ENCODE results near the gene TRPC4AP.
"Not testable (repeated sequence)": the region's sequence is repeated elsewhere in the genome, so short reads cannot be mapped to it uniquely, and the experiment has no call there.

TRPC4AP gene

GRCh38 chr20:35093267-35093884 is 769 bp upstream of the TRPC4AP start:
- DNase-seq: no peak

GRCh38 chr20:35091816-35092523 is 637 bp downstream of the TRPC4AP start:
- DNase-seq: no peak

DNA sequence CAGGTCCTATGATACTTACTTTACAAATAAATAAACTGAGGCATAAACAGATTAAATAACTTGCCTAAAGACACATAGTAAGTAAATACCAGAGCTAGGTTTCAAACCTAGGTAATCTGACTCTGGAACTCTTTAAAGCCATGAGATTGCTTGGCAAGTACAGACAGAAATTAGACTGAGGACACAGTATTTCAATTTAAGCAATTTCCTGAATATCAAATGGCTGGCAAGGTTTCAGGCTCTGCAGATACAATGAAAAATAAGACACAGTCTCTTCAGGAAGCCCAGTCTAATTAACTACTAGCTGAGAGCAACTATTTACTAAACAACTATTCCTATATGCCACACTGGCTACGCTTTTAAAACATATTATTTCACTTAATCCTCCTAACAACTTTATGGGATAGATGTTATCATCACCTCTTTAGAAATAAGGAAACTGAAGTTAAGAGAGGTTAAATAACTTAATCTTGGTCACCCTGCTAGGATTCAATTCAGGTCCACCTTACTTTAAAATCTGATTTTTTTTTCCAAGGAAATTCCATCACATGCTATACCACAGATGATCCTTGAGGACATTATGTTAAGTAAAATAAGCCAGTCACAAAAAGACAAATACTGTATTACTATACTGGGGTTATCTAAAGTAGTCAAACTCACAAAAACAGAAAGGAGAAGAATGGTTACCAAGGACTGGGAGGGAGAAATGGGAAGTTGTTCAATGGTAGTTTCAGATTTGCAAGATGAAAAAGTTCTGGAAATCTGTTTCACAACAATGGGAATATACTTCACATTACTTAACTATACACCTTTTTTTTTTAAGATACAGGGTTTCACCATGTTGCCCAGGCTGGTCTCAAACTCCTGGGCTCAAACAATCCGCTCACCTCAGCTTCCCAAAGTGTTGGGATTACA is 4.1 kb downstream of the TRPC4AP start:
- DNase-seq: no peak

- no peak for DNase-seq
These were observed 4.8 kb downstream of the TRPC4AP start for GRCh38 chr20:35087791-35088190.

DNA sequence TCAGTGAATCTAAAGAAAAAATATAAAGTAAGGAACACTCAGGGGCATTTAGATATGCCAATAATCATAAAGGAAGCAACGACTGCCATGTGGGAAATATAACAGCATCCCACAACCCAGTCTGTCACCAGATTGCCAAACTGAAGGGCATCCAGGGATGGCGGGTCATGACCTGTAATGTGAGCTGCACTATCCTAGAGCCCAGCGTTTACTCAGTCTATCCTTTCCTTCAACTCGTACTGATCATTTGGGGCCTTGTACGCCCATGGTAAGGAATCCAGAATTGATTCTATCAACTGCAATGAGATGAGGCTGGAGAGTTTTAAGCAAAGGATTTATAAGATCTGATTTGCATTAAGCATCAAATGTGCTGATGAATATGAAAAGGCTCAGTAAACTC is 5.3 kb downstream of the TRPC4AP start:
- no peak for DNase-seq

- no peak for DNase-seq
These were observed 7.0 kb downstream of the TRPC4AP start for GRCh38 chr20:35085477-35086225.

- no peak for DNase-seq
These were observed 7.6 kb downstream of the TRPC4AP start for GRCh38 chr20:35084998-35085397.

DNA sequence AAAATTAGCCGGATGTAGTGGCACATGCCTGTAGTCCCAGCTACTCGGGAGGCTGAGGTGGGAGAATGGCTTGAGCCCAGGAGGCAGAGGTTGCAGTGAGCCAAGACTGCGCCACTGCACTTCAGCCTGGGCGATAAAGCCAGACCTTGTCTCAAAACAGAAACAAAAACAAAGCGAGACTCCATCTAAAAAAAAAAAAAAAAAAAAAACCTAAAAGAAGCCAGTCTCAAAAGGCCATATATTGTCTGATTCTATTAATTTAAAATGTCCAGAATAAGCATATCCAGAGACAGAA is 12.3 kb downstream of the TRPC4AP start:
- not testable (repeated sequence) for DNase-seq

DNA sequence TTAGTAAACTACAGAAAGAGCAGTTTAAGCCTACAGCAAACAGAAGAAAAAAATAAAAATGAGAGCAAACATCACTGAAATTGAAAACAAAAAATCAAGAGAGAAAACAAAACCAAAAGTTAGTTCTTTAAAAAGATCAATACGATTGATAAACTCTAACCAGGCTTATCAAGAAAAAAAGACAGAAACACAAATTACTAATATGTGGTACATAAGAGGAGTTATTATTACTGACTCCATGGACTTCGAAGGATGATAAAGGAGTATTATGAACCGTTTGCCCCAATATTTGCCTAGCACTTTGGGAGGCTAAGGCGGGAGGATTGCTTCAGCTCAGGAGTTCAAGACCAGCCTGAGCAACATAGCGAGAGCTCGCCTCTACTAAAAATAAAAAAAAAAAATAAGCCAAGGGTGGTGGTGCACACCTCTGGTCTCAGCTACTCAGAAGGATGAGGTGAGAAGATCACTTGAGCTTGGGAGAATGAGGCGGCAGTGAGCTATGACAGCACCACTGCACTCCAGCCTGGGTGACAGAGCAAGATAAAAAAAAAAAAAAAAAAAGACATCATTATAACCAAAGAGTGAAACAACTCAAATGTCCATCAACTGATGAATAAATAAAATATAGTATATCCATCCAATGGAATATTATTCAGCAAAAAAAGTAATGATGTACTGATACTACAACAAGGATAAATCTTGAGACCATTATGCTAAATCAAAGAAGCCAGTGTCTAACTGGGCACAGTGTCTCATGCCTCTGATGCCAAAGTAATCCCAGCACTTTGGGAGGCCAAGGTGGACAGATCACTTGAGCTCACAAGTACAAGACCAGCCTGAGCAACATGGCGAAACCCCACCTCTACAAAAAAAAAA is 12.9 kb downstream of the TRPC4AP start:
- no peak for DNase-seq

GRCh38 chr20:35077872-35078271 is 14.7 kb downstream of the TRPC4AP start:
- DNase-seq: no peak

DNA sequence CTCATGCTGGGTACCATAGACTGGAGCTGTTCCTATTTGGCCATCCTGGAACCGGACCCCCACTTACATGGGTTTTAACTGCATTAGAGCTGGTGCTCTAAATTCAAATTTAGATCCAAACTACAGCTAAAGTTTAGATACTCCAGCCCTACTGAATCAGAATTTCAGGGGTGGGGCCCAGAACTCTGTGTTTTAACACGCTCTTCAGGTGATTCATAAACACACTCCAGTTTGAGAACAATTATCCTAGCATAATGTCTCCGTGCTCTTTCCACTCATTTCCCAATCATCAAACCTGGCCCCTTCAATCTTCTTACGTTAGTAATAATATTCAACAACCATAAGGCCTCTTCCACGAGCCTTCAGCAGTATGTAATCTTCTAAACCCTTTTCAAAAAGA is 15.3 kb downstream of the TRPC4AP start:
- no peak for DNase-seq

- DNase-seq: not testable (repeated sequence)
These were observed 21.0 kb downstream of the TRPC4AP start for GRCh38 chr20:35071436-35072153.

DNA sequence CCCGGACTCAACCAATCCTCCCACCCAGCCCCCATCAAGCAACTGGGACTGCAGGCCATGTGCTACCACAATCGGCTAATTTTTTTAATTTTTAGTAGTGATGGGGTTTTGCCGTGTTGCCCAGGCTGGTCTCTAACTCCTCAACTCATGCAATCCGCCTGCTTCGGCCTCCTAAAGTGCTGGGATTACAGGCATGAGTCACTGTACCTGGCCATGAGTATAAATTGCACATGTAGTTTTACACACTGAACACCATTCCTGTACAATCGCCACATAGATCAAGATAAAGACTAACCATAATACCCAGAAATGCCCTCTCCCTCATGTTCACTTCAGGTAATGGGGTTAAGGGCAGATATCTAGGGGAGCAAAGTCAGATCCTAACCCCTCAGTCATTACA is 26.4 kb downstream of the TRPC4AP start:
- DNase-seq: no peak

- no peak for DNase-seq
These were observed 27.4 kb downstream of the TRPC4AP start for GRCh38 chr20:35065181-35065580.

GRCh38 chr20:35063168-35063567 is 29.4 kb downstream of the TRPC4AP start:
- no peak for DNase-seq

DNA sequence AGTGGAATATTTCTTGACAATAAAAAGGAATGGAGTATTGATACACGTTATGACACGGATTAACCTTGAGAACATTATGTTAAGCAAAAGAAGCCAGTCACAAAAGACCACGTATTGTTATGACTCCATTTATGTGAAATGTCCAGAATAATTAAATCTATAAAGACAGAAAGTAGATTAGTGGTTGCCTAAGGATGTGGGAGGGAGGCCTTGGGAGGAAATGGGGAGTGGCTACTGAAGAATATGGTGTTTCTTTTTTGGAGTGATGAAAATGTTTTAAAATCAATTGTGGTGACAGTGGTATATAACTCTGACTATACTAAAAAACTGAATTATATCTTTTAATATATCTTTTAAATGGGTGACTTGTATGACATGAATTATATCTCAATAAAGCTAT is 30.1 kb downstream of the TRPC4AP start:
- no peak for DNase-seq

DNA sequence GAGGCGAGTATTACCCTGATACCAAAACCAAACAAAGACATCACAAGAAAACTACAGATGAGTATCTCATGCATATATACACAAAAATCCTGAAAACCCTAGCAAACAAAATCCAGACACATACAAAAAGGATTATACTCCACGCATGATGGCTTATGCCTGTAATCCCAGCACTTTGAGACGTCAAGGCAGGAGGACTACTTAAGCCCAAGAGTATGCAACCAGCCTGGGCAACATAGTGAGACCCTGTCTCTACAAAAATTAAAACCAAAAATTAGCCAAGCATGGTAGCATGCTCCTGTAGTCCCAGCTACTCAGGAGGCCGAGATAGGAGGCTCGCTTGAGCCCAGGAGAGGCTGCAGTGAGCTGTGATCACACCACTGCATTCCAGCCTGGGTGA is 32.4 kb downstream of the TRPC4AP start:
- no peak for DNase-seq

GRCh38 chr20:35059612-35060011 is 33.0 kb downstream of the TRPC4AP start:
- DNase-seq: no peak

- no peak for DNase-seq
These were observed 33.5 kb downstream of the TRPC4AP start for GRCh38 chr20:35059110-35059509.

DNA sequence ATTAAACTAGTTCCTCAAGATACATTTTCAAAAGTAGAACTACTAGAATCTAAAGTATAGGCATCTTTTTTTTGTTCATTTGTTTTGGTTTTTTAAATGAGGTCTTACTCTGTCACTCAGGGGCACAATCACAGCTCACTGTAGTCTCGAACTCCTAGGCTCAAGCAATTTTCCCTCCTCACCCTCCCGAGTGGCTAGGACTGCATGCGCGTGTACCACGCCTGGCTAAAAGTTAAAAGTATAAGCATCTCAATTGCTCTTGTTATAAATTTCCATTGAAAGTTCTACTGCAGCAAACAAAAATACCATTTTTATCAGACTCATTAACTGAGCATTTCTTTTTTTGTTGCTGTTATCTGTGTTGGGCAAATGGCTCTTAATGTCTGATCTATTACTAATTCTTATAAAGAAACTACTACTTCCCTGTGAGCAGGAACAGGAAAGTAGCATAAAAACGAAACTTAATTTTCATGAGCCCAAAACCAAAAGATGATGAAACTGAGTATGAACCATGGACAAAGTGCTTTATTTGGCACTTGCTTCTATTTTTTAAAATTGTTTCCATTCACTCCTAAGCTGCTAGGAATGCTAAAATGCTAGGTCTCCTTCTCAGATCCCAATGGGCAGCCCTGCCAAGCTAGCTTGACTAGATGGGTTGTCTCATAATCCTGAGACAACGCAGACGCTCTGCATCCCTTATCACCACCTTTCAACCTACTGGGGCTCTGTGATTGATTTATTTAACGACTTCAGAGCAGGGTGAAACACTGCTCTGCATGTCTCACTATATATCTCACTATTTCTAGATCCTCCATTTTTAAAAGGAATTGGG is 36.9 kb downstream of the TRPC4AP start:
- DNase-seq: no peak

- no peak for DNase-seq
These were observed 37.8 kb downstream of the TRPC4AP start for GRCh38 chr20:35054814-35055213.

All from activated CD4-positive, alpha-beta T cell treated with anti-CD3 and anti-CD28 coated beads, Interleukin-2, amount 50 U/mL, for 1 hour (primary cell).